Fibroblast of peridontal ligament (primary cell): Measurements from ENCODE around the gene GNAS.

Experiments used
- DNase-seq: peaks from one replicate; pipeline ENCODE4 v3.0.0-alpha.2; 2010; ENCODE audit errors: extremely low read depth

The GNAS gene

GRCh38 chr20:58880994-58881752 is 28.7 kb downstream of the GNAS start:
- no peak for DNase-seq

GRCh38 chr20:58882704-58883089 is 30.2 kb downstream of the GNAS start:
- no peak for DNase-seq

DNA sequence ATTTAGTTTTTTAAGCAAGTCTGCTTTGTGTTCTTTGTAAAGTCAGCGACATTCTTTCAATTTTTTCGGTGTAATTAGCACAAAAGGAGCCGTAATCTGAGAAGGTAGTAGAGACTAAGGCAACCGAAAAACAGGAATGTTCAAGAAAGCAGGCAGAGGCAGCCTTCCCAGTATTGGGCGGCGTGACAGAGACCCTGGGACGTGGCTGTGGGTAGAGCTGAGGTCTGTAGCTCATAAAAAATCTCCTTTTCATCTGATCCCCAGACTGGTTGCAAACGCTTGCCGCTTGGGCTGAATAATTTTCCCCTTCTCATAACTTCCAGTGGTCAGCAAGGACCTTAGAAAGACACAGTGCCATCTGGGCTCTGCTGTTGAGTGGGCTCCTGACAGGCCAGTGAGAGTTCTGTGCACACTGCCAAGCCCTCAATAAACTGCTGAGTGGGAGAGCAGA is 30.8 kb downstream of the GNAS start:
- DNase-seq = peak; percentile 76

DNA sequence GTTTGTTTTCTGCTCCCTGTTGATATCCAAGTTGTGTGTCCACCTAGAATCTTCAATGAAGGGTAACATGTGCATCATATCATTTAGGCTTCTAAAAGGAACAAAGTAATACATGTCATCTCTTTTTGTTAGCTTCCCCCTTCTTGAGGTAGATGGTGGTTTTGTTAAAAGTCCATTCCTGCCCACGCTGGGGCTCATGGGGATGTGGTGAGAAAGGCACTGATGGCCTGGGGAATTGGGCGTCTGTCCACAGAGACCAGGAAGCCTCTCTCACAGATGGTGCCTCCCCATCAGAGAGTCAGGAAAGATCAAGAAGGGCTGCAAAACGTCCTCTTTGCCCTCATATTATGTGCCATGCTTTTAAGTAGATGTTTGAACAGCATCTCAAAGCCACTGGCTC is 32.5 kb downstream of the GNAS start:
- no peak for DNase-seq

DNA sequence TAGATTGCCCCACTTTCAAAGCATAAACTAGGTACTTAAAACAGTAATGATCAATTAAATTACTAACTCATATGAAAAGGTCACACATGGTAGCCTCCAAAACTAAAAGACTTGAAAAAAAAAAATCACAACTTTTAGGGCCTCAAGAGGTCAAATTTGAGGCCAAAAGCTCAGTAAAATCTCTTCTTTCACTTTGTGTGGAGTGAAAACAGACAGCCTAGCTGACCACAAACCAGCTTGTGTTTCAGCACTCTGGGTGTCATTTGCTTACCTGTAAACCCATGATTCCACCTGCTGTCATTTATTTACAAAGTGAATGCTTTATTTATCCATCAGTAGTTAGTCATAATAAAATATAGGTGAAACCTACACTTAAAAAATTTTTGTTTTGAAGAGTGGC is 34.0 kb downstream of the GNAS start:
- DNase-seq = no peak

DNA sequence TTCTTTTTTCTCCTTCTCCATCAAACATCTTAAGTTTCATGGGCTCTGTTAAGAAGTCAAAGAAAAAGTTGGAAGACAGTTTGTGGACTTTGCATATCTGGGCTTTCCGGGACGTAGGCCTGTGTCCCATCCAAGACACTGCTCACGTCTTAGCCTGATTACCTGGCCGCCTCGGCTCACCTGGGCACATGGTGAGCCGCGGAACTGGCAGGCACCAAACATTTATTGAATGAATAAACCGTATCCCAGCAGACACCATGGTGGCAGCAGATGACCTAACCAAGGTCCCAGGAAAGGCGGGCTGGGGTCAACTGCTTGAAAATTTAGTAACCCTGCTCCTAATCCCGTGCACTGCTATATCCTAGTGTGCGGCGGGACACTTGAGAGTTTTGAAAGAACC is 35.6 kb downstream of the GNAS start:
- no peak for DNase-seq

GRCh38 chr20:58888521-58889333 is 36.2 kb downstream of the GNAS start:
- DNase-seq = peak; percentile 69

GRCh38 chr20:58889334-58889760 is 36.8 kb downstream of the GNAS start:
- DNase-seq = no peak

- no peak for DNase-seq
Measured at GRCh38 chr20:58889798-58890517, 37.4 kb downstream of the GNAS start.

- peak; percentile 76 for DNase-seq
Measured at GRCh38 chr20:58890518-58891085, 38.1 kb downstream of the GNAS start.

DNA sequence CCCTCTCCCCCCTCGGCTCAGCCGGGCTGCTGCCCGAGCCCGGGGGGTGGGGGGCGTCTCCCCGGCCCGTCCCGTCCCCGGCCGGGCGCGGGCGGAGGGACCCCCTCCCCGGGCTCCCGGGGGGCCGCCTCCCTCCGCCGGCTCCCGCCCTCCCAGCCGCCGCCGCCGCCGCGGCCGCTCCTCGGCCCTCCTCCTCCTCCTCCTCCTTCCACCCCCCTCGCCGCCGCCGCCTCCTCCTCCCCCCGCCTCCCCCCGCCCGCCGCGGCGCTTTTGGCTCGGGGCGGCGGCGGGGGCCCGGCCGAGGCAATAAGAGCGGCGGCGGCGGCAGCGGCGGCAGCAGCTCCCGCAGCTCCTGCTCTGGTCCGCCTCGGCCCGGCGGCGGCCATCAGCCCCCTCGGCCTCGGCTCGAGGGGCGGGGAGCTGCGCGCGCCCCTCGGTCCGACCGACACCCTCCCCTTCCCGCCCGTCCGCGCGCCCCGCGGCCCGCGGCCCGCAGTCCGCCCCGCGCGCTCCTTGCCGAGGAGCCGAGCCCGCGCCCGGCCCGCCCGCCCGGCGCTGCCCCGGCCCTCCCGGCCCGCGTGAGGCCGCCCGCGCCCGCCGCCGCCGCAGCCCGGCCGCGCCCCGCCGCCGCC is 38.7 kb downstream of the GNAS start:
- peak; percentile 44 for DNase-seq

- DNase-seq = no peak
Measured at GRCh38 chr20:58891718-58892140, 39.2 kb downstream of the GNAS start.

DNA sequence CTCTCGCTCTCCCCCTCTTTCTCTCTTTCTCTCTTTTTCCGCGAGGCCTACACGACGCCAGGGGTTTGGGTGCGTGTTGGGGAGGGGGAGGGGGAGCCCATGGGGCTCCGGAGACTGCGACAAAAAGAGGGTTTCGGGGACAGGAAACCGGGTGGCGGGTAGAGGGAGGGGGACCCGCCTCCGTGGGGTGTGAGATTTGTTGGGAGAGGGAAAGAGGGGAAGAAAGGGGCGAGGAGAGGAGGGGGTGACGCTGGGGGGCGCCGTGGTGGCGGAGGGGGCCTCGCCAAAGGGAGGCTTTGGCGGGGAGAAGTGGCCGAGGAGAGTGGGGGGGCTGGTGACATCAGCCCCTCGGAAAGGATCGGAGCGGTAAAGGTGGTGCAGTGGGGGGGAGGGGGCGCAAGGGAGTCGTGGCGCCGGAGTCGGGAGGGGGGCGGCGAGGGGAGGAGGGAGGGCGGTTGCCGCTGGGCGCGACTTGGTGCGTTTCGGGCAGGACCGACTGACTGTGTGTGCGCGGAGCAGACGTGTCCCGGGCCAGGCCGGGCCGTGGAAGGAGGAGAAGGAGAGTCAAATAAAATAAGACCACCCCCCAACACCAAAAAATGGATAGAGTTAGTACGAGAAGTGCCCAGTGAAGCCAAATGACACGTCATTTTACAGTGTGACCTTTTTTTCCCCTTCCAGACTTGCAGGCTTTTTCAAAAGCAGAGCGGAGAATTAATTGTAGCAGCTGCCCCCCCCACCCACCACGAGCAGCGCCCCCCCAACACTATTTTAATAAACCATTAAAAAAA is 39.8 kb downstream of the GNAS start:
- peak; percentile 51 for DNase-seq

DNA sequence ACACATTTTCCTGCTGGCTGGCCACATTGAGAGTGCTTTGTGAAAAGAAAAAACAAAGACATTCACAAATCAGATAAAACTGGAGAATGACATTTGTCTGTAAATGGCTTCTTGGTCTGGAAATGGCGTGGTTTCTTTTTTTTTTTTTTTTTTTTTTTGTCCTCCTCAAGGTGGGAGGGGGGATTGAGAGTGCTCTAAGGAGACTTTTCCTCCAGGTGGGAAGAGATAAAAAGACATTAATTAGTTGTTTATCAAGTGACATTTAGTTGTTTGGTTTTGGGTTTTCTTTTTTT is 40.4 kb downstream of the GNAS start:
- no peak for DNase-seq

- no peak for DNase-seq
Measured at GRCh38 chr20:58893355-58894120, 41.0 kb downstream of the GNAS start.

DNA sequence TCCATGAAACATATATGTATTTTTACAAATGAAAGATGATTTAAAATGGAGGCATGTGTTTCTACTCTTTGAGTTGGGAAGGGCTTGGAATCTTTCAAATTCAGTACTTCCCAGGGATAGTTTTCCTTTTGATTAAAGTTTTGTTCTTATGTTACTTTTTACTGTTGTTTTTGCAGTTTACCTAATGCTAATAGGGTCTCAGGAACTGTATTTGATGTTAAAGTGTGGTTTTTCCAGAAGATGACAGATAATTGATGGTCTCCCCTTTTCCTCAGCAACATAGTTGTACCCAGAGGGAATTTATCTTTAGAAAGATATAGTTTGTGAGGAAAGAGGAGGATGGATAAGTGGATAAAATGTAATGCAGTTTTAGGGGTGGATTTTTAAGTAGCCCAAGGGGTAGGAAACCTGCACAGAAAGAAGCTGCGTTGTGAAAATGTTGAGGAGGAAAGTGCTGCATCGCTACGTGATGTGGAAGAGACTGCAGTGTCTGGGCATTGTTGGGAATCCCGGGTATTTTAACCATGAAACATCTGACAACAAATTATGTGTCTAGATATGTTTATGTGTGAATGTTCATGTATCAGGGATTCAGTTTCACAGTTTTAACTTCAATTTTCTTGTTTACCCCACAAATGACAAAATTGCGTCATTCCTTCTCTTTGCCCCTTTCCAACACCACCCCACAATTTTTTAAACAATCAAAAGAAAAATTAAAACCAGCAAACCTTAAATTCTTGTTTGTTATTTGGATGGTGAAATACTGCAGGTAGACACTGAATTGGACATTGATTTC is 42.3 kb downstream of the GNAS start:
- no peak for DNase-seq

DNA sequence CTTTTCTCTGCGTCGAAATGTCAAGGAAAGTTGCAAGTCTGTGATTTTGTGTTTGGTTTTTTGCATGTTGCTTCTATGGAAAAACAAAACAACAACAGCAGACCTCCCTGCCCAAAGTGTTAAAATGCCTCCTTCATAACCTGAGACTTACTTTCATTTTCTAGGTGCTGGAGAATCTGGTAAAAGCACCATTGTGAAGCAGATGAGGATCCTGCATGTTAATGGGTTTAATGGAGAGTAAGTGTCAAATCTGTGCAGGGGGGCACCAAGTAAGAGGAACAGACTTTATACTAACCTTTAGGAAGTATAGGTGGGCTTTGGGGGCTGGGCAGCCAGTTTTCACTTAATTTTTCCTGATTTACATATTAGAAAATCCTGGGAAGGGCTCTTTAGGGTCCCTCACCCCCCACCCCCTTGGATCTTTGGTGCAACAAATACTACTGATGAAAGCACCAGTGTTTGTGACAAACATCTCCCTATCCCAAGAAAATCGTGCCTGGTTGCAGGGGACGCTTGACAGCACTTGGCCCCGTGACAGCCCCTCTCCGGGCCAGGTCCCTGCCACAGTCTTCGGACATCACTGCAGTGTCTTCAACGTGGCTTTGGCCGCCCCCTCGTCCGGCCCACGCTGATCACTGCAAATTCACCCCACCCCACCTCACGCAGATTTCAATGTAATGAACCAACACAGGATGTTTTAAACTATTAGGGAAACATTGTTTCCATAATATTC is 43.1 kb downstream of the GNAS start:
- no peak for DNase-seq

GRCh38 chr20:58896820-58897219 is 44.3 kb downstream of the GNAS start:
- no peak for DNase-seq

DNA sequence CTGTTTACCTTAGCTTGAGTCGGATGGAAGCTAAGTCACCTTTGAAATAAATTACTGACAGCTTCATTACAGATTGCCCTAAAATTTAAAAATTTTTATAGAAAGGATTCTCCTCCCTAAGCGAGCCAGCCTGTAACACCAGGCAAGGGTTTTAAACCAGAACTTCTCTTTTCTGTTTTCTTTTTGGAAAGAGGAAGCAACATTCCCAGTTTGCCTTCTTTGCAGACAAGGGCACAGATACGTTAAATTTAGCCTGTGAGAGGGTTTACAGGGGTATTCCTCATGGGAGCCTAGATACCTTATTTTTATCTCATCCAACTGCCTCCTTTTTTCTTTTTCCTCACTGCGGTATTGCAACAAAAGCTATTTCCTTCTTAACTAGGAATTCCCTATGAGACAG is 45.0 kb downstream of the GNAS start:
- no peak for DNase-seq
